Dedifferentiated amniotic fluid mesenchymal stem cell (primary cell): ENCODE measurements around the gene TIMM50.

ENCODE experiments used
- DNase-seq: peaks from one replicate; pipeline ENCODE4 v3.0.0-alpha.2; 2016; ENCODE audit errors: extremely low spot score

Gene TIMM50

GRCh38 chr19:39480337-39481228 lies at the start of gene TIMM50:
TSS of gene TIMM50 (plus strand) at chr19:39480838. CDS start at chr19:39480854, 16 bp downstream.
- peak; percentile 96 for DNase-seq

GRCh38 chr19:39432677-39433025 lies 48.0 kb upstream of the TIMM50 start:
- no peak for DNase-seq

DNA sequence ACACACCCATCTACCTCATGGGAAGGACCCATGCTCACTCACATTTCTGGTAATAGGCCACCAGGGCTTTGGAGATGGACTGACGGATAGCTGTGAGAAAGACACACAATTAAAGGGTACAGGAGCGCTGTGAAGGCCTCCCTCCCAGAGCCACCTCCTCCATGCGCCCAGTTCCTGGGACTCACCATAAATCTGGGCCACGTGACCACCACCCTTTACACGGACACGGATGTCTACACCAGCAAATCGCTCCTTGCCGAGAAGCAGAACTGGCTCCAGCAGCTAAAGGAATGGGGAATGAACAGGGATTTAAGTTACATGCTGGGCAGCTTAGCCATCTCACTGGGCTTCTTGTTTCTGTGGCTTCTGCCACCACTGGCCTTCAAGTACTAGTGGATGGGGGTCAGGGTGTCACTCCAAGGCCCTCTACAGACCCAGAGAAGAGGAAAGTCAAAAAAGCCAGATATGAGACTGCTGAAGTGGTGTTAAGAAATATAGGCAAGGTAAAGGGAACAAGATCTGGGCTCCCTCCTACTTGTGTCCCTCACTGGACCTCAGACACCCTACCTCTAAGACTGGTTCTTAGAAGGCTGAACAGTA lies 47.1 kb upstream of the TIMM50 start:
- DNase-seq = no peak

DNA sequence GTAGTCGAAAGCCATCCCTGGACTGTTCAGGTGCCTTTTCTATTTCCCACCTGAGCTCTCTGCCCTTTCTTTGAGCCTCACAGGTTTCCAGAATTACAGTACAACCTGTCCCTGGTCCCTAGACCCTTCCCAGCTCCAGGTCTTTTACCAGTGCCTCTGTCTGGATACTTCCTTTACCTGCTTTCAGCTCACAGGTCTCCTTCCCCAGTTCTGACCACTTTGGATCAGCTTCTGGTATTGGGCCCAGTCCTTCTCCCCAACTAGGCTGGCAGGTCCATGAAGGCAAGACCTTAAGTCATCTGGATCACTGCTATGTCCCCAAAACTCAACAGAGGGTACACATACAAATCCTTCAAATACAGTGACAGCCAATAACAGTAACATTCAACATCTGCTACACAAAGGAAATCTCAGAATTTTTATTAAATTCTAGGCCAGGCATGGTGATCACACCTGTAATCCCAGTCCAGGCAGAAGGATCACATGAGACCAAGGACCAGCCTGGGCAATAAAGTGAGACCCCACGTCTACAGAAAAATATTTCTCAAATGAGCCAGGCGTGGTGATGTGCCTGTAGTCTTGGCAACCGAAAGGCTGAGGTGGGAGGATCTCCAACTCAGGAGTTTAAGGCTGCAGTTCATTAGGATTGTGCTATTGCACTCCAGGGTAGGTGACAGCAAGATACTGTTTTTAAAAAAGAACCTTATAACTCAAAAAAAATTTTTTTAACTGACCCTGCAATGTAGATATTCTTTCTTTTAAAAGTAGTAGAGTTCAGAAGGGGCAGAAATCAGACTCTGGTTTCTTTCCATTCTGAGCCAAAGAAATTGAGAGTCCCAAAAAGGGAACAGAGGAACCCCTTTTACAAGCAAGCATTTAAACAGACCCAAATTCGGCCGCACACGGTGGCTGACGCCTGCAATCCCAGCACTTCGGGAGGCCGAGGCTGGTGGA lies 46.2 kb upstream of the TIMM50 start:
- no peak for DNase-seq

DNA sequence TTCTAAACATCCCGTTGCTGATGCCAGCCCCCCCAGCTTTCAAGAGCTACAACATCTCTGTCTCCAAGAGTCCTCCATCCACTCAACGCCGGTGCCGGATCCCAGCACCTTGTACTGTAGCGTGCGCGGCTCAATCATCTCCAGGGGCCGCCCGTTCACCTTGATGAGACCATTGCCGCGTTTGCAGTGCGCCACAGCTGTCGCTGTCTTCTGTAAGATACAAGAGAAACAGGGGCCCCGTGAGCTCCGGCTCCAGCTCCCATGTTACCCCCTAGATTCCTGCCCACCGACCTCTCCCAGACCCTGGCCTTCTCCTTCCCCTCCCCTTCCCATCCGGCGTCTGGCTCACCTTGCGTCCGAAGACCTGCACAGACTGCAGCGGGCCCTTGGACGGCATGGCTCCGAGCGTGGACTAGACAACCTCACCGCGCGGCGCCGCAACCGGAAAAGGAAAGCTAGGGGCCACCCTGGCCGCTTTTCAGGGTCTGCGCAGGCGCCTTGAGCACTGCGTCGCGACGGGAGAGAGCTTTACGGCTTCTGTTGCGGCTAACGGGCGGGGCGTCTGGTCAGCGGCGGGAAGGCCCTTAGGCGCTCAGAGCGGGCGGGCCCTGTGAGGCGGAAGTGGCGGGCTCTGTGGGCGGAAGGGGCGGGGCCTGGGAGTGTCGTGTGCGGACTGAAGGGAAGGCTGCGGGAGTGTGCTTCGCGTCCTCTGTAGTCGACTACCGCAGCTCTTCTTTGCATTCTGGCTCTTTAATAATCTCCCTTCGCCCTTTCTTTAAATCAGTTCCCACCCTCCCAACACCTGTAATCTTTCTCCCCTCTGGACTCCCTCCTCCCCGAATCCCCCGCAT lies 44.9 kb upstream of the TIMM50 start, which contains the start of gene RPS16:
TSS of gene RPS16 (minus strand) at position 451 of the 851 bp plus-strand sequence. CDS start at position 397, 54 bp downstream.
- DNase-seq = peak; percentile 98

GRCh38 chr19:39436350-39436716 lies 44.3 kb upstream of the TIMM50 start:
- no peak for DNase-seq

DNA sequence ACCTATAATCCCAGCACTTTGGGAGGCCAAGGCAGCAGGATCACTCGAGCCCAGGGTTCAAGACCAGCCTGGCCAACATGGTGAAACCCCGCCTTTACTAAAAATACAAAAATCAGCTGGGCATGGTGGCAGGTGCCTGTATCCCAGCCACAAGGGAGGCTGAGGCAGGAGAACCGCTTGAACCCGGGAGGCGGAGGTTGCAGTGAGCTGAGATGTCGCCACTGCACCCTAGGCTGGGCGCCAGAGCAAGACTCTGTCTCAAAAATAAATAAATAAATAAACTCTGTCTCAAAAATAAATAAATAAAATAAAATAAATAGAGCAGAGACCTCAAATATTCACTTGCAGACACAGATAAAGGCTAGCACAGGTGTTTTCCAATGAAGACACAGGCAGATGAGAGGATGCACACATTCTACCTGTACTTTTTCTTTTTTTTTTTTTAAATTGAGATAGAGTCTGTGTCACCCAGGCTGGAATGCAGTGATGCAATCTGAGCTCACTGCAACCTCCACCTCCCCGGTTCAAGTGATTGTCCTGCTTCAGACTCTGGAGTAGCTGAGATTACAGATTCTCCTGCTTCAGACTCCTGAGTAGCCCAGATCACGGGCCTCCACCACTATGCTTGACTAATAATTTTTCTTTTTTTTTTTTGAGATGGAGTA lies 42.2 kb upstream of the TIMM50 start:
- no peak for DNase-seq

DNA sequence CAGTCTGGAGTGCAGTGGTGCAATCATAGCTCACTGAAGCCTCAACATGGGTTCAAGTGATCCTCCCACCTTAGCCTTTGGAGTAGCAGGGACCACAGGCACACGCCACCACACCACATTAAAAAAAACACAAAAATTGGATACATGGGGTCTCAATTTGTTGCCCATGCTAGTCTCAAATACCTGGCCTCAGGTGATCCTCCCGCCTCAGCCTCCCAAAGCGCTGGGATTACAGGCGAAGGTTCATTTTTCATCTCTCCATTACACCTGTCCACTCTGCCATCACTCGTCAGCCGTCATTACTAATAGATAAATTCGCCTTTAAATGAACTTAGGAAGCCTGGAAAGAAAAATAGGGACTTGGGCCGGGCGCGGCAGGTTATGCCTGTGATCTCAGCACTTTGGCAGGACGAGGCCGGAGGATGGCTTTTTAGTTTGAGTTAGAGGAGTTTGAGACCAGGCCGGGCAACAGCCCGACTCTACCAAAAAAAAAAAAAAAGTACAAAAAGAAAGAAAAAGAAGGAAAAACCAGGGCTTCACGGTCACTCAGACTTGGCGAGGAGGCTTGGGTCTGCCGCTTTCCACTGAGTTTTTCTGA lies 35.9 kb upstream of the TIMM50 start:
- no peak for DNase-seq

DNA sequence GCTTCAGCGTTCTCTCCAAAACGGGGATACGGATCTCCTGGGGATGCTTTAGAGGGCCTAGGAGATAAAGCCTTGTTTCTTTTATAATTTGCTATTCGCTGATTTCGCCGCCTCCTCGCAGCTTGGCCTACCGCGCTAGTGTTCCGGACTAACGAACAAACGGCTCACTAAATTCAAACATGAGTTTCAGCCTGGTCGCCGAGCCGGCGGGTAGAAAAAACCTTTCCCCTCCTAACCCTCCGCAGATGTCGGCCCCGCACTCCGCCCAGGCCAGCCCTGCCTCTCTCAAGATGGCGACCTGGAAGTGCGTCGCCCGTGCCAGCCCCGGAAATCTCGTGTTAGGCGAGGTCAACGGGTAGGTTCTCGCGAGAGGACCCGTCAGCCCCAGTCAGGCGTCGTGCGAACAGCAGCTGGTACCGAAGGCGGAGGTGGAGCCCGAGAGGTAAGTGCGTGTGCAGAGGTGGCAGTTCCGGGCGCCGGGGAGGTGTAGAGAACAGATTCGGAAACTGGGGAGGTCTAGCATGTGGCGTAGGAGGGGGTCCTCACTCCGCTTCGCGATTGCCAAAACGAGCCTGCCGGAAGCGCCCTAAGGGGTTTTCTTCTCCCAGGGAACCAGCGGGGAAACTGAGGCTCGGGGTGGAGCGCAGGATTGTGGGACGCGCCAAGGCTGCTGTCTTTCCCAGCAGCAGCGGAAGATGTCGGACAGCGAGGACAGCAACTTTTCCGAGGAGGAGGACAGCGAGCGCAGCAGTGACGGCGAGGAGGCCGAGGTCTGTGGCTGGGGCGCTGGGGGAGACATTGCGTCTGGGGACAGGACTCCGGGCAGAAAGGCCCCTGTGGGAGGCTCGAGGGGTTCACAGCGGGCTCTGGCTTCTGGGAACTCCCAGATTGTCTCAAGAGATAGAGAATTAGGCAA lies 35.2 kb upstream of the TIMM50 start, which contains the start of gene SUPT5H:
TSS of gene SUPT5H (plus strand) at position 387 of the 916 bp plus-strand sequence. CDS start at position 696, 309 bp downstream.
- DNase-seq = peak; percentile 97

GRCh38 chr19:39446365-39447084 lies 34.1 kb upstream of the TIMM50 start:
- DNase-seq = no peak

GRCh38 chr19:39448271-39448670 lies 32.4 kb upstream of the TIMM50 start:
- no peak for DNase-seq

DNA sequence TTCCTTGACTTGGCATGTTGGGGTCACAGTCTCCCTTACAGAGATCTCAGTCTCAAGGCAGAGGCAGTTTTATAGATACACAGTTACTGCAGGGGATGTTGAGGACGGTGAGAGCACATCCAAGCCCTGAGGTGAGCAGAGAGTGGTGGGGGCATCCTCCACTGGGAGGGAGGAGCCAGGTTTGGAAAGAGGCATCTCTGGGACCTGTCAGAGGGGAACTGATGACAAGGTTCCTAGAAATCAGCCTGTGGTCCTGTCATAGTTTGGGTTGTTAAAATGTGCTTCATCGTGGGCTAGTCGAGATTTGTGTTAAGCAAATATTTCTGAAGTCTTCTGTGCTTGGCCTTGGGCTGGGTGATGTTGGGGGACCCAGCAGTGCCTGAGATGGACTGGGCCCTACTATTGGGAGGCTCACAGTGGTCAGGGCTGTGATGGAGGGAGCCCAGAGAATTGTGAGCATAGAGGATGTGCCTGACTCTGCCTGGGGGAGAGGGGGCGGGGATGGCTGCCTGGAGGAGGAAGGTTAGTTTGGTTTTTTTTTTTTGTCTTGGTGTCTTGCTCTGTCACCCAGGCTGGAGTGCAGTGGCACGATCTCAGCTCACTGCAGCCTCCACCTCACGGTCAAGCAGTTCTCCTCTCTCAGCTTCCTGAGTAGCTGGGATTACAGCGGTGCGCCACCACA lies 31.4 kb upstream of the TIMM50 start:
- no peak for DNase-seq

DNA sequence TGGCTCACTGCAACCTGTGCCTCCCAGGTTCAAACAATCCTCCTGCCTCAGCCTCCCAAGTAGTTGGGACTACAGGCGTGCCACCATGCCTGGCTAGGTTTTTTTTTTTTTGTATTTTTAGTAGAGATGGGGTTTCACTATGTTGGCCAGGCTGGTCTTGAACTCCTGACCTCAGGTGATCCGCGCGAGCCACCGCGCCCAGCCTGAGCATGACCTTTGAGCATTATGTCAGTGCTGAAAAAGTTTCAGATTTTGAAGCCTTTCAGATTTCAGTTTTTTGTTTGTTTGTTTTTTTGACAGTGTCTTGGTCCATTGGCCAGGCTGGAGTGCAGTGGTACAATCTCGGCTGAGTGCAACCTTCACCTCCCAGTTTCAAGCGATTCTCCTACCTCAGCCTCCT lies 29.4 kb upstream of the TIMM50 start:
- peak; percentile 6 for DNase-seq

DNA sequence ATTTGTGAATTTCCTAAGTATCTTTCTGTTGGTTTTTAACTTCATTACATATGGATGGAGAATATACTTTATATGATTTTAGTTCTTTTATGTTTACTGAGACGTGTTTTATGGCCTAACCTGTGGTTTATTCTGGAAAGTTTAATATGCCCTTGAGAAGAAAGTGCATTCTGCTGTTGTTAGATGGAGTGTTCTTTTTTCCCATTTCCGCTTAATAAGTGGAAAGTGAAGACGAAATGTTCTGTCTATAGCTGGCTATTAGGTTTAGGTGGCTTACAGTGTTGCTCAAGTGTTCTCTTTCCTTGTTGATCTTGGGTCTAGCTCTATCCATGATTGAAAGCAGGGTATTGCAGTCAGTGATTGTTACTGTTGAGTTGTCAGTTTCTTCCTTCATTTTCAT lies 17.2 kb upstream of the TIMM50 start:
- no peak for DNase-seq

- DNase-seq = no peak
These were observed 14.5 kb upstream of the TIMM50 start for GRCh38 chr19:39465956-39466747.

DNA sequence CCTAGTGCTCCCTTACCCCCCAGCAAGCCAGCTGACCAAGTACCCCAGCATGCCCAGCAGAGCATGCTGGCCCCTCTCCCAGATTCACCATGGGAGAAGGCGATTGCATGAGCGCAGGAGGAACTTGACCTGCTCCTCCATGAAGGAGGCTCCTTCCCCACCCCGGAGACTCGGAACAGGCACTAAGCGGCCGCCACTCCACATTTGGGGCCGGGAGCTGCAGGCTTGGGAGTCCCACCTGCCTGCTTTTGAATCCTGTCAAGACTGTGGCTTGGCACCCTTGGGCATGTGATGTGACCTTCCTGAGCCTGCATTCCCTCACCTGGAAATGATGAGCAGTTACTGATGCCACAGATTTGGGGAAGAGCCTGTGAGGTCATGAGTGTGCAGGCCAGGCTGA lies 12.7 kb upstream of the TIMM50 start:
- no peak for DNase-seq

GRCh38 chr19:39469036-39469435 lies 11.6 kb upstream of the TIMM50 start:
- DNase-seq = no peak
